G401.6 (cell line): ENCODE measurements around the gene GPRC5C.

ENCODE experiments used
- FAIRE-seq: peaks from 2 replicates; lab custom pipeline; 2012; peaks lifted over from hg19 to GRCh38; lab: Jason Lieb, UNC

Gene GPRC5C

DNA sequence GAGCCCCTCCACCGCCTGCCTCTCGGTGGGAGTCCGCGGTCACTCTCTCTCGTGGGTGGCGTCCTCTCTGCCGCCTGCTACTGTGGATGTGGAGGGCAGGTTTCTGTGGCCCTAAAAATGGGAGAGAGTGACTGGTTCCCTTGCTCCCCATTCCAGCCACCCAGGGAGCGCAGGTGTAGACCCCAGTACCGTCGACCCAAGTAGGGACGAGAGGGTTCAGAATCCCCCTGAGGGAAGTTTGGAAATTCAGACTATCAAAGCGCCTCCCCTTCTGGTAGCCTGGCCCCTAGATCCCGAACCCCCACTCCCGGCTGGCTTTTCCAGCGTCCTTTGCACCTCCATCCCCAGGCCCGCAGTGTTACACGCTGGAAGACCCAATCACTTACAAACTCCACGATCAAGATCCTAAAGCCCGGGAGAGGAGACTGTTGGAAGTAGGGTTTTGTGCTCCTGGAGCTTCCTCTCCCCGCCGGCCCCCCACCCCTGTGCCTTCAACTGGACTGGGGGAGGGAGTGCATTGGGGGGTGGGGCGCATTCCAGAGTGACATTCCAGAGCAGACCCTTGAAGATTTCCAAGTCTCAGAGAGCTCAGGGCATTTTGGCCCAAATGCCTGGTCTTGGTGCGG, 991 bp downstream of the GPRC5C start:
- no peak for FAIRE-seq

DNA sequence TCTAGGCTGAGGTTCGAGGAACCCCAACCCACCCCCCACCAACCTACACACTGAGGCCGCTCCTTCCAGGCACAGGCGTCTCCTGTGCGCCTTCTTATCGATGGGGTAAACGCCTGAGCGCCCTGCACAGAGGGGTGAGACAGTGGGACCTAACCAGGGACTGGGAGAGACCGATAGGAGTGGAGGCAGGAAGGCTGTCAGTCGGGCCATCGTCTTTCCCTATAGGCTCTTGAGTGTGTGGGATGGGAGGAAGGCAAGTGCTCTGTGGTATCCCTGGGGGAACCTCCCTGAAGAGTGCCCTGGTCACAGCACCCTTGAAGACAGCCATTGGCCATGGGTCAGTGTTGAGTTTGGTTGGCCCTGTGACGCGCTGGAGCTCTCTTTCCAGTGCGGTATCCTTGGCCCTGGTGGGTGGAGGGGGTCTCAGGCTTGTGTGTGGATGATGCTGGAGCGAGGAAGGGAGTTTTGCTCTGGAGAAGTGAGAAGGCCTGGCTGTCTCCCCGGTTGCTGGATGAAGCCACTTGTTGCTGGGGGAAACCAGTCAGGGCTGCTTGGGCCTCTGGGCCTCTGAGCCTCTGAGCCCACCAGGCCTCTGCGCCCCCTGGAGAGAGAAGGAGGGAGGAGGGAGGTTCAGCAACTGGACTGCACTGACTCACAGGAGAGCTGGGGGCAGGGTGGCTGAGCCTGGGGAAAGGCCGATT, 1.7 kb downstream of the GPRC5C start:
- no peak for FAIRE-seq

DNA sequence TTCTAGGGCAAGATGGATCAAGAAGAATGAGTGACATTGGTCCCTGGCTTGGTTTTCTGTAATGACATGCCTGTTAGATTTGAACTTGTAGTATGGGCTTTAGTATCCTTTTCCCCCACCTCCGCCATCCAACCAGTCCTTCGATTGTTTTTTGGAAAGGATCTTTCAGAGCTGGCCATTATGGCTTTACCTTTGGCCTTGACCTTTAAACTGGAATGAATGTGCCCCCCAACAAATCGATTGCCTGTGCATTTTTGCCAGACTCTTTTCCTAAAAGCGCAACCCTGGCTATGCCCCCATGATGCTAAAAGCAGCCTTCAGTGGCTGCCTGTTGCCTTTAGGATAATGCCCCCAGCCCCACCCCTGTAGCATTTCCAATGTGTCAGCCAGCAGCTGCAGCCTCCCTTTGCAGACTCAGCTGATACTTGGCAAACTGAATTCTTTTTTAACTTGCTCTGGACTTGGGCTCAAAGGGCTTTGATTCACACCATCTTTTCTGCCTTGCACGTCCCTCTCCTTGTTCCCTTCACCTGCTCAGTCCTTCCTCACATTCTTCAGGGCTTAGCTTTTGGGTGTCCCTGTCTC, 4.0 kb downstream of the GPRC5C start:
- FAIRE-seq = no peak

DNA sequence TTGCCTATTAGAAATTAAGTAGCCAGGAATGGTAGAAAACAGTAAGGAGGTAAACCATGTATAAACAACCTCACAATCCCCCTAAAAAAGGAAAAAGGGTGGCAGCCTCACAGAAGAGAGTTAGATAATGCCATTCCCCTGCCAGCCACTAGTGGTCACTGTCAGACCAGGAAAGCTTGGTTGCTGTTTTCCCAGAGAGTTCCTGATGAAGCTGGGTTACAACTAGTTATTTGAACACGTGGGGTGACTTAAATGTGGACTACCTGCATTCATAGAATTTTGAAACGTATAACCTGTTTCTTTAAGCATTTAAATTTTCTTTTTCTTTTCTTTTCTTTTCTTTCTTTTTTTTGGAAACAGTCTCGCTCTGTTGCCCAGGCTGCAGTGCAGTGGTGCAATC, 5.8 kb downstream of the GPRC5C start:
- no peak for FAIRE-seq

DNA sequence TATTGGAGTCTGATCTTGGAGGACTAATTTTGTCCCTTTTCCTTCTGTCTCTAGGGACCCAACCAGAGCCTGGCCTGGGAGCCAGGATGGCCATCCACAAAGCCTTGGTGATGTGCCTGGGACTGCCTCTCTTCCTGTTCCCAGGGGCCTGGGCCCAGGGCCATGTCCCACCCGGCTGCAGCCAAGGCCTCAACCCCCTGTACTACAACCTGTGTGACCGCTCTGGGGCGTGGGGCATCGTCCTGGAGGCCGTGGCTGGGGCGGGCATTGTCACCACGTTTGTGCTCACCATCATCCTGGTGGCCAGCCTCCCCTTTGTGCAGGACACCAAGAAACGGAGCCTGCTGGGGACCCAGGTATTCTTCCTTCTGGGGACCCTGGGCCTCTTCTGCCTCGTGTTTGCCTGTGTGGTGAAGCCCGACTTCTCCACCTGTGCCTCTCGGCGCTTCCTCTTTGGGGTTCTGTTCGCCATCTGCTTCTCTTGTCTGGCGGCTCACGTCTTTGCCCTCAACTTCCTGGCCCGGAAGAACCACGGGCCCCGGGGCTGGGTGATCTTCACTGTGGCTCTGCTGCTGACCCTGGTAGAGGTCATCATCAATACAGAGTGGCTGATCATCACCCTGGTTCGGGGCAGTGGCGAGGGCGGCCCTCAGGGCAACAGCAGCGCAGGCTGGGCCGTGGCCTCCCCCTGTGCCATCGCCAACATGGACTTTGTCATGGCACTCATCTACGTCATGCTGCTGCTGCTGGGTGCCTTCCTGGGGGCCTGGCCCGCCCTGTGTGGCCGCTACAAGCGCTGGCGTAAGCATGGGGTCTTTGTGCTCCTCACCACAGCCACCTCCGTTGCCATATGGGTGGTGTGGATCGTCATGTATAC, 8.0 kb downstream of the GPRC5C start:
- FAIRE-seq = no peak

DNA sequence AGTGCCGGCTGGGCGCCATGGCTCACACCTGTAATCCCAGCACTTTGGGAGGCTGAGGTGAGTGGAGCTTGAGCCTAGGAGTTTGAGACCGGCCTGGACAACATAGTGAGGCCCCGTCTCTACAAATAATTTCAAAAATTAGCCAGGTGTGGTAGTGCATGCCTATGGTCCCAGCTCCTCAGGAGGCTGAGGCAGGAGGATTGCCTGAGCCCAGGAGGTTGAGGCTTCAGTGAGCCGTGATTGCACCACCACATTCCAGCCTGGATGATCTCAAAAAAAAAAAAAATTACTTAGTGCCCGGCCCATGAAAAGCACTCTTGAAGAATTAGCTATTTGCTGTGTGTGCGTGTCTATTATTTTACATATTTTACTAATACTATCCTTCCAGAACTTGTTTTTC, 9.6 kb downstream of the GPRC5C start:
- no peak for FAIRE-seq

DNA sequence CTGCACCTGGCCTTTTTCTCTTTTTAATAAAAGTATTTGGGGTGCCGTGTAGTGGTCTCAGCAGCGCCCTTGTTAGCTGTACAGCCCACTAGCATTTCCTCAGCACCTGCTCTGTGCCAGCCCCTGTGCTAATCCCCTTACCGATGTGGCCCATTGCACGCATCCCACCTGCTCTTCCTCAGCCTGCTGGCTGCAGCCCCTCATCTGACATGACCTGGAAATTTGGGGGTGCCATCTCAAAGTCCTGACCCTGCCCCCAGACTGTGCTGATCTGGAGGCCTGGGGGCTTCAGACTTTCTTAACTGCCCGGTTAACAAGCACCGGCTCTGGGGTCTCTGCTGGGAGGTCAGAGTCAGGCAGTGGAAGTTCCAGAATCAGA, 10.4 kb downstream of the GPRC5C start:
- FAIRE-seq = no peak

DNA sequence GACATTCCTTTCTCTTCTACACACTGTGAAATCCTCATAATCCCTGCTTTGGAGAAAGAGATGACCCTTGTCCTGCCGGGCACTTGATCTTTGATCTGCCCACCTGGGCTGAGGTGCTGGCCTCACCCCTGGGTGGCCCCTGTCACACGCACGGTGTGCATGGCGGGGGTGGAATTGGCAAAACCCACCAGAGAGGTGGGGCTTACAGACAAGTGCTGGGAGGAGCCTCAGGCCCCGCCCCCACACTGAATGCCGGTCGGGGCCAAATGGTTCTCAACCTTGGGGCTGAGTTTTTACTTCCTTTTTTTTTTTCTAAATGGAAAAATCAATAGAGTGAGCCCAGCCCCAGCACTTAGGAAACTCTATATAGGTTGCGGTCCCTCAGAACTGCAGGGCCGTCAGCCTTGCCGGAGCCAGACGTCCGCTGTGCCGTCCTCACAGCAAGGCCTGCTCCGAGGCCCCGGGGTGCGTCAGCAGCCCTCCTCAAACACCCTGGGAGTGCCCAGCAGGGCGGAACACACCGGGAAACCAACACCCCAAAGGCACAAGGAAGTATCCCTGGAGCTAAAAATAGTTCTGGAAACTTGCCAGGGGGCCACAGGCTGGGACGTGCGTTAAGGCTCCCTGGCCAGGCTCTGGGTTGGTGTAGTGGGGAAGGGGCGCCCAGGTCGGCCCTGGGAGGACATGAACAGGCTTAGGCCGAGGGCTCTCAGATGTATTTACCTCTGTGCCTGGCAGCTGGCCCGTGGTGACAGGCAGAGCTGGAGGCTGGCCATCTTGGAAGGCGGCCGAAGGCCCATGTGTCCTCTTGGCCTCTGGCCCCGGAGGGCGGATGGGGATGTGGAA, 11.0 kb downstream of the GPRC5C start:
- no peak for FAIRE-seq

DNA sequence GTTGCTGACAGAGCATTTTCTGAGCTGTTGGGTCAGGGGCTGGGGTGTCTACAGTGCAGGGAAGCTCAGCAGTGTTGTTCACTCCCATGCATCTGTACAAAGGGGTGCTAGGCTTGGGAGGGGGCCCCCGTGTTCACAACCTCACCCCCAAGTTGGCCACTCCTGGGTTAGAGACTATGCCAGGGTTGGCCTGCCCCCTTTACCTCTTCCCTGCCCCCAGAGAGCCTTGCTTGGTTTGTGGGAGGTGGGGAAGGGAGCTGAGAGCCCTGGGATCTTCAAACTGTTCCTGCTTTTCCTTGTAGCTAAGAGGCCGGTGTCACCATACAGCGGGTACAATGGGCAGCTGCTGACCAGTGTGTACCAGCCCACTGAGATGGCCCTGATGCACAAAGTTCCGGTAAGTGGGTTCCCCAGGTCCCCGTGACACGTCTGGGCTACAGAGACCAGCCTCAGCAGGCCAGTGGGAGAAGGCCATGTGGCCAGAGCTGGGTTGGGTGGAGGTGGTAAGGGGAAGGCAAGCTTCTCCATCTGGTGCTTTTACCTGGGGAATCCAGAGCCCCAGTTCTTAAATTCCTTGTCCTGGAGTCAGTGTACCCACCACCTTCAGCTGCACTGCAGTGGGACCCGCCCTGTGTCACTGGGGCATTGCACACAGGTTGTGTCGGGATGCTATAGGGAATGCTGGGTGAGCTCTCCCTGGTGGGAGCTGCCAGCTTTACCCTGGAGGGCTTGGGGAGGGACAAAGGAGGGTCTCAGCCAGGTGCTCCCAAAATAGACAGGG, 11.8 kb downstream of the GPRC5C start:
- no peak for FAIRE-seq

DNA sequence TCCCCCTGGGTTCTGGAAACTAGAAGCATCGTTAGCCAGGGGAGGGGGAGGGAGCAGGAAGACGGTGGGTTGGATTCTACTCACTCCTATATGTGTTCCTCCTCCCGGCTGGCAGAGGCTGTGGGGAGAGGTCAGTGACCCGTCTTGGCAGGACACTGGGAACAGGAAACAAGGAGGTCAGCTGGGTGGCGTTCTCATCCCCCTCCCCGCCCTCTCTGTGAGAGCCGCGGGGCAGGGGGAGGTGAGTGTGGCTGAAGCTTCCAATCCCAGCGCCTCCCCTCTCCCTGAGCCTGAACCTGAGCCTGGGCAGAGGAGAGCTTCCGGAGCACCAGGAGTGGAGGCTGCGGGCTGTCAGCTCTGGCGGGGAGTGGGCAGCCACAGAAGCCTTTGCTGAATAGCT, 12.5 kb downstream of the GPRC5C start:
- no peak for FAIRE-seq

DNA sequence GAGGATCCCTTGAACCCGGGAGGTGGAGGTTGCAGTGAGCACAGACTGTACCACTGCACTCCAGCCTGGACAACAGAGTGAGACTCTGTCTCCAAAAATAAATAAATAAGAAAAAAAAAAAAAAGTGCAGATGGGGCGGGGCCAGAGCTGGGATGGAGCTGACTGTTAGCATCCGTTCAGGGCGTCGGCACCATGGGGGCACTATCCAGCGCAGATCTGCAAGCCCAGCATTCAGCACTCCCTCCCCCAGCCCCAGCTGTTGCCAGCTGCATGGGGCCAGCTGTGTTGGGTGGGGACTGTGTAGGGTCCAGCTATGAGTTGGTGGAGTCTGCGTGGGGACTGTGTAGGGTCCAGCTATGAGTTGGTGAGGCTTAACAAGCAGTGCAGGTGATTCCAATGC, 13.3 kb downstream of the GPRC5C start:
- no peak for FAIRE-seq

DNA sequence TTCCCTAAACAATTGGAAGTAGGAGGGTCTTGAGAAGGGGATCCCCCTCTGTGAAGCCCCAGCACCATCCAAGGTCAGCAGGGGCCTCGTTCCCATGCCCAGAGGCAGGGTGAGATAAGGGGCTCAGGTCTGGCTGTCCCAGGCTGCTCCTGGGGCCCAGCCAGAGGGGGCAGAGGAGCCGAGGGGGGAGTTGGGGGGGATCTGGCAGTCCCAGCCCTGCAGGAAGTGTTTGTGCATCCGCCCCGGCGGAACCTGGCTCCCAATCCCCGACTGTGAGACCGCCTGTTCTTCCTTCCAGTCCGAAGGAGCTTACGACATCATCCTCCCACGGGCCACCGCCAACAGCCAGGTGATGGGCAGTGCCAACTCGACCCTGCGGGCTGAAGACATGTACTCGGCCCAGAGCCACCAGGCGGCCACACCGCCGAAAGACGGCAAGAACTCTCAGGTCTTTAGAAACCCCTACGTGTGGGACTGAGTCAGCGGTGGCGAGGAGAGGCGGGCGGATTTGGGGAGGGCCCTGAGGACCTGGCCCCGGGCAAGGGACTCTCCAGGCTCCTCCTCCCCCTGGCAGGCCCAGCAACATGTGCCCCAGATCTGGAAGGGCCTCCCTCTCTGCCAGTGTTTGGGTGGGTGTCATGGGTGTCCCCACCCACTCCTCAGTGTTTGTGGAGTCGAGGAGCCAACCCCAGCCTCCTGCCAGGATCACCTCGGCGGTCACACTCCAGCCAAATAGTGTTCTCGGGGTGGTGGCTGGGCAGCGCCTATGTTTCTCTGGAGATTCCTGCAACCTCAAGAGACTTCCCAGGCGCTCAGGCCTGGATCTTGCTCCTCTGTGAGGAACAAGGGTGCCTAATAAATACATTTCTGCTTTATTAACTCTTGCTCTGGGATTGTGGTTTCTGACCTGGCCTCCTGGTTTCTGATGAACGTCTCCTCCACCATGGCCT, 14.9 kb downstream of the GPRC5C start:
- no peak for FAIRE-seq

DNA sequence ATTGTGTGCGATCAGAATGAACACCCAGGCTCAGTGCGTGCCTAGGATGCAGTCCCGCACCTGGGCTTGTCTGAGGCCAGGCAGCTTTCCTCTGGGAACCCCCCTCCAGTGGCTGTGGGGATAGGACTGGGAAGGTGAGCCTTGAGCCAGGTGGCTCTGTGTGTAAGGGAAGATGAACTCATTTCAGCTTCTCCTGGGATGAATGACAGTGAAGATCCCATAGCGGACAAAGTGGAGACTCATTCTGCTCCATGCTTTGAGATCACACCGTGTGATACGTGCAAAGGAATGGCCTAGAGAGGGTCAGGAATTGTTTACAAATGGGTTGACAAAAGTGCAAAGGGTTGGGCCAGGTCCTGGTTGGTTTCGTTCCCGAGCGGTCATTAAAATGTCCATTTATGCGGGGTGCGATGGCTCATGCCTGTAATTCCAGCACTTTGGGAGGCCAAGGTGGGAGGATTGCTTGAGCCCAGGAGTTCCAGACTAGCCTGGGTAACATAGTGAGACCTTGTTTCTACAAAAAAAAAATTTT, 15.8 kb downstream of the GPRC5C start:
- no peak for FAIRE-seq

DNA sequence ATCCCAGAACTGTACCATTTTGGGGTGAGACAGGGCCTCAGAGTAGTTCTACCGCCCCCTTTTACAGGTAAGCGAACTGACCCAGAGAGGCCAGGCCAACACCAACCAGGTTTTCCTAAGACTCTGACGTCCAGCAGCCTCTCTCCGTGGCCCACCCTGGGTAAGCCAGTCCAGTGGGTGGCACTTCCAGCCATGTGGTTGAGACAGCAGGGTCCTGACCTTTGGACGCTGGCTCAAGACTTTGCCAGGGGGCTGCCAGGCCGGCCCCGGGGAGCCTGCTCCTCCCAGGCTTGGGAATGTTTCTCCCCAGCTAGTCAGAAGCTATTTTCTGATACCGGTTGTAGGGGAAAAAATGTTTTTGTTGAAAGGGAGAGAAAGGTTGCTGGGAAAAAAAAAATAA, 16.9 kb downstream of the GPRC5C start:
- no peak for FAIRE-seq

DNA sequence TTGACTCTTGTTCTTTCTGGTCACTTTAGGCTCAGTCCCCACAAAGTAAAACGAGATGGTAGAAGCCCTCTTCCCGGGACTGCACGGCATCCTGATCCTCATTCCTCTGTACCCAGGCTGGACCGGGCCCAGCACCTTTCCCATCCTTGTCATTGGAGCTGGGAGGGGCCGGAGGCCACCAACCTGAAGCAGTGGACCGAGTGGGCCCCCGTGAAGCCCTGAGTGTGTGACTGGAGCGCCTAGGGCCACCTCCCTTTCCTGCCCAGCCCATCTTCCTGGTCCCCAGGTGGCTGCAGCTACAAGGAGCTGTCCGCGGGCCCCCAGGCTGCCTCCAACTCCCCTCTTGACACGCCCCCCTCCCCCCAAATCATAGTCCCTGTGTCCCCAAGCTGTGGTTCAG, 17.4 kb downstream of the GPRC5C start:
- no peak for FAIRE-seq

DNA sequence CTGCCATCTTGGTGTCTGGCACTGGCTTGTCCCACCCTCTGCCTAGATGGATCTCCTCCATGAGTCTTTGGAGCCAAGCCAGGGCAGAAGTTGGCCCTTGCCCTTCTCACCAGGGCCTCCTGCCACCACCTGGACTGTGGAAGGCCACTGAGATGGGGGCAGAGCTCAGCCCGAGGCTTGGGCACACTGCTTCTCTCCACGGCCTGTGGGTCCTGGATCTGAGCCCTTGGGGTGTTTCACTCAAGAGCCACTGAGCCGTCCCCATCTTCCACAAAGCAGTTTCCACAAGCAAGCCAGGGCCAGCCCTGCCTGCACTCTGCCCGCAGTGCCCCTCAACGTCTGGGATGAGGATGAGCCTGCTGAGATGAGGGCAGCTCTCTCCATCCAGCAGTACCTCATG, 17.9 kb downstream of the GPRC5C start:
- FAIRE-seq = no peak

DNA sequence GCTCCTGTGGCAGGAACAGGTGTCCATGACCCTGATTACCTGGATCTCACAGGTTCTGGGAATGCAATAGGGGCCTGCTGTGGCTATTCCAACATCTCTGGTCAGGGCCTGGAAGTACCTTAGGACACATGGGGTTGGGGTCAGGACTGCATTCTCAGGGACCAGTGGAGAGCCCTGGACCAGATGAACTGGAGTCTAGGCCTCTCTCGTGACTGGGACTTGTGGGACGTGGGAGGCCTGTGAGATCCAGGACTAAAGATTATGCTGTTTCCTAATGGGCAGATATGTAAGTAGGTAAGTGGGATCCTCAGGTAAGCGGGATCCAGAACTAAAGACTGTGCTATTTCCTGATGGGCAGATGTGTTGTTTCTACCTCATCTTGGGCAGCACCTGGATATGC, 18.3 kb downstream of the GPRC5C start:
- no peak for FAIRE-seq

DNA sequence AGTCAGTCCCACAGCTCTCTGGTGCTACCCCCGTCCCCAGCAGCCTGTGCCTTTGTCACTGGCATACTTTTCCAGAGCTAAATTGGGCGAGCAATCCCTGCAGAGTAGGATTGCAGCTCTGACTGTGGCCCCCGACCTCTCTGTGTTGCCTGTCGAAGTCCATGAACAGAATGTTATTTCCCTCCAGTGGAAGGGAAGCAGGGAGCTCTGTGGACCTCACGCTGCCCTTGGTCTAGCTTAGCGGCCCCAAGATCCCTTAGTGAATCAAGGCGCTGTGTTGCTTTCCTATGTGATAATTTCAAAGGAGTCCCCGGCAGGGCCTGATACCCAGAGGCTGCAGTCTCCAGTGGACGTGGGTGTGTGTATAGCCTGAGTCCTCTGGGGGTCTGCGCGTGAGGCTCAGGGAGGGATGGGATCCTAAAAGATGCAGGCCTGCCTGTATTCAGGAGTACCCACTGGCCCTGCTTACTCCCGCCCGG, 19.1 kb downstream of the GPRC5C start:
- no peak for FAIRE-seq

DNA sequence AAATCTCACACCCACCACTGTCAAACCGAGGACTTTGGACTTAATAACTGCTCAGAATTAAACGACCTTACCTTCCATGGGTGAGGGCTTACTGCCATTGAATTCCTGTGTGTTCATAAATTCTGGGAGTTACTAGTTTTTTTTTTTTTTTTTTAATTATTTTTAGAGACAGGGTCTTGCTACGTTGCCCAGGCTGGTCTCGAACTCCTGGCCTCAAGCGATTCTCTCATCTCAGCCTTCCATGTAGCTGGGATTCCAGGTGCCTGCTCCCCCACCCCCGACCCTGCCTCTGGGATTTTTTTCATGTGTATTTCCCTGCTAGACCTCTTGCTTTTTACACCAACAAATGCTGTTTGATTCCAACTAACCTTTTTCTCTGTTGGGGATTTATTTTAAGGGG, 19.7 kb downstream of the GPRC5C start:
- no peak for FAIRE-seq
